ENCODE measurements around the gene ALDOA. TPM values are rescaled to one million over a fixed set of nuclear protein-coding genes. Genes with fewer than 3 reads are reported as not detected.

Gene ALDOA
- total RNA-seq, 1 donor from 2014 or later: 1,849 TPM

DNA sequence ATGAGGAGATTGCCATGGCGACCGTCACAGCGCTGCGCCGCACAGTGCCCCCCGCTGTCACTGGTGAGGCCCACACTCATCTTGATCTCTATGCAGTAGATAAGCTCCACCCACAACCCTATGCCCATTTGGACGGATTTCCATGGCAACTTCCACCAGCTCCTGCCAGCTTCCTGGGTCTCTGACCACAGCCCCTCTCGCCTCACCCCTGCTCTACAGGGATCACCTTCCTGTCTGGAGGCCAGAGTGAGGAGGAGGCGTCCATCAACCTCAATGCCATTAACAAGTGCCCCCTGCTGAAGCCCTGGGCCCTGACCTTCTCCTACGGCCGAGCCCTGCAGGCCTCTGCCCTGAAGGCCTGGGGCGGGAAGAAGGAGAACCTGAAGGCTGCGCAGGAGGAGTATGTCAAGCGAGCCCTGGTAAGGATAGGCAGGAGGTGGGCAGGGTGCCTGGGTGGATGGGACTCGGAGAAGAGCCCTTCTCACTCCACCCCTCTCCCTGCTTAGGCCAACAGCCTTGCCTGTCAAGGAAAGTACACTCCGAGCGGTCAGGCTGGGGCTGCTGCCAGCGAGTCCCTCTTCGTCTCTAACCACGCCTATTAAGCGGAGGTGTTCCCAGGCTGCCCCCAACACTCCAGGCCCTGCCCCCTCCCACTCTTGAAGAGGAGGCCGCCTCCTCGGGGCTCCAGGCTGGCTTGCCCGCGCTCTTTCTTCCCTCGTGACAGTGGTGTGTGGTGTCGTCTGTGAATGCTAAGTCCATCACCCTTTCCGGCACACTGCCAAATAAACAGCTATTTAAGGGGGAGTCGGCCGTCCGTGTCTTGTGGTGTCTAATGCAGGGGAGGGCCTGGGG is 4.3 kb downstream of the ALDOA start:
- no peak for DNase-seq

DNA sequence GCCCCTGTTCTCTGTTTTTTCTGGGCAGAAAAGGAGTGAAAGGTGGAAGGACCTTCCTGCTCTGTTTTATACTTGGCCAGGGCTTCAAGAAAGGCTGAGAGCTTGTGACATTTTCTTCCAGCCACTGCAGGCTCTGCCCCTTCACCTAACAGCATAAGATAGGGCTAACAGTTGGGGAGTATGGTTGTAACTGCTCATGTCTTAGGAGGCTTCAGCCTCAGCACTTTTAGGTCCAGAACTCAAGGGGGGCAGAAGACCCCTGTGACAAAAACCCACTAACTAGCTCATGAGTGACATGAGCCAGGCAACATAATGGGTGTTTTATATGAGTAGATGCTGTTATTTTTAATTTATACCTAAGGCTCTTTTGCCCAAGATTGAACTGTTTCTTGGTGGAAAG is 4.9 kb downstream of the ALDOA start:
- no peak for DNase-seq

DNA sequence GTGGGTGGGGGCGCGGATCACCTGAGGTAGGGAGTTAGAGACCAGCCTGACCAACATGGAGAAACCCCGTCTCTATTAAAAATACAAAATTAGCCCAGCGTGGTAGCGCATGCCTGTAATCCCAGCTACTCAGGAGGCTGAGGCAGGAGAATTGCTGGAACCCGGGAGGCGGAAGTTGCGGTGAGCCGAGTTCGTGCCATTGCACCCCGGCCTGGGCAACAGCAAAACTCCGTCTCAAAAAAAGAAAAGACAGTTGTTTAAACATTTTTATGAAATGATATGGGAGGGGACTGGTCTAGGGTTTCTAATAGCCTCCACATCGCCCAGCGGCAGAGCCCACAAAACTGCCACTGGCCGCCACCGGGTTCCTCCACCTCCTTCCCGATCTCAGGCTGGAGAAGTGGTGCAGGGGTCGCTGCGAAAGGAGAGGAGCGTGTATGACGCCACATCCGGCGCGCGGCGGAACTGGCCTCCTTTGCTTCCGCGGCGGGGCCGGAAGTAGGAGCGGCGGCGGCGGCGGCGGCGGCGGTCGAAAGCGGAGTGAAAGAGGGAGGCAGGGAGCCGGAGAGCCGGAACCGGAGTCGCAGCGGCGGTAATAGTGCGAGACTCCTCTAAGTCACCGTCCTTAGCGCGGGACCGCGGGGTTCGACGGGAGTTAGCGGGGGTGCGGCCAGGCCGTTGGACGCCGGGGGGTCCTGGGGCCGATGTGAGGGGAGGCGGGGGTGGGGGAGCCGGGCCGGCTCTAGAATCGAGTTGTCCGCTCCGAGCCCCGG is 10.1 kb downstream of the ALDOA start, which contains the start of gene PPP4C:
Gene PPP4C, plus strand, starts transcription at position 492 of the 773 bp plus-strand sequence. CDS start 384 bp downstream, outside the sequence.
- DNase-seq: peak; percentile 96

- DNase-seq: no peak
Measured at GRCh38 chr16:30076276-30076791, 10.8 kb downstream of the ALDOA start.

DNA sequence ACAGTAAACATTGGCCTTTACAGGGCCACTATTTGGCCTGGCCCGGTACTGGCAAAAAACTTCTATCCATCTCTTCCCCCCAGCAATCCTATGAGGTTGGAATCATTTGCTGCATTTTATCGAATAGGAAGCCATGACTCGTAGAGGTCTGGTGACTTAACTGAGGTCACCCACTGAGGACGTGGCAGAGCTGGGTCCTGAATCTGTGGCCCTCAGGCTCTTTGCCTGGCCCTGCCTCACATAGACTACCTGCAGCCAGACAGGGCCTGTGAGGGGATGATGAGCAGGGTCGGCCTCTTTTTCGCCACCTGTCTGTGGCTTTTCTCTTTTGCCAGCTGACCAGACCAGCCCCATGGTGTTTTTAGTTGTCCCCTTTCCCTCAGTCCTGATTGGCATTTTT is 12.1 kb downstream of the ALDOA start:
- DNase-seq: no peak

- DNase-seq: no peak
Measured at GRCh38 chr16:30078744-30079143, 13.2 kb downstream of the ALDOA start.

GRCh38 chr16:30079480-30079879 is 13.9 kb downstream of the ALDOA start:
- no peak for DNase-seq

DNA sequence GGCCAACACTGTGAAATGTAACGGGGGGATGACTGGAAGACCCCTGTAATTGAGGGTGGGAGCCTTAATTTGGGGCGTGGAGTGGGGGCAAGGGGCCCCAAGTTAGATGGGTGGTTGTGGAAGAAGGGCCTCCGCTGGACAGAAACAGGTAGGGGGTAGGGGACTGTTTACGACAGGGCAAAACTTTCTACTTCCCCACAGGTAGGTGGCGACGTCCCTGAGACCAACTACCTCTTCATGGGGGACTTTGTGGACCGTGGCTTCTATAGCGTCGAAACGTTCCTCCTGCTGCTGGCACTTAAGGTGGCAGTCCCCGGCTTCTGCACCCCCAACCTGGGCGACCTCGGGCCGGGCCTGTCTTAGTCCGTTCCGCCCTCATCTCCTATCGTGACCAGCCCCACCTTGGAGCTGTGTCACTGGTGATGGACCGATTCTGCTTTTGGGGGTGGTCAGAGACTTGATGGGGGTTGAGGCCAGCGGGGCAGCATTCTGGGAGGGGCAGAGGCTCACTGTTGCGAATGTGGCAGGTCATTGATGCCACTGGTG is 17.1 kb downstream of the ALDOA start:
- DNase-seq: no peak

DNA sequence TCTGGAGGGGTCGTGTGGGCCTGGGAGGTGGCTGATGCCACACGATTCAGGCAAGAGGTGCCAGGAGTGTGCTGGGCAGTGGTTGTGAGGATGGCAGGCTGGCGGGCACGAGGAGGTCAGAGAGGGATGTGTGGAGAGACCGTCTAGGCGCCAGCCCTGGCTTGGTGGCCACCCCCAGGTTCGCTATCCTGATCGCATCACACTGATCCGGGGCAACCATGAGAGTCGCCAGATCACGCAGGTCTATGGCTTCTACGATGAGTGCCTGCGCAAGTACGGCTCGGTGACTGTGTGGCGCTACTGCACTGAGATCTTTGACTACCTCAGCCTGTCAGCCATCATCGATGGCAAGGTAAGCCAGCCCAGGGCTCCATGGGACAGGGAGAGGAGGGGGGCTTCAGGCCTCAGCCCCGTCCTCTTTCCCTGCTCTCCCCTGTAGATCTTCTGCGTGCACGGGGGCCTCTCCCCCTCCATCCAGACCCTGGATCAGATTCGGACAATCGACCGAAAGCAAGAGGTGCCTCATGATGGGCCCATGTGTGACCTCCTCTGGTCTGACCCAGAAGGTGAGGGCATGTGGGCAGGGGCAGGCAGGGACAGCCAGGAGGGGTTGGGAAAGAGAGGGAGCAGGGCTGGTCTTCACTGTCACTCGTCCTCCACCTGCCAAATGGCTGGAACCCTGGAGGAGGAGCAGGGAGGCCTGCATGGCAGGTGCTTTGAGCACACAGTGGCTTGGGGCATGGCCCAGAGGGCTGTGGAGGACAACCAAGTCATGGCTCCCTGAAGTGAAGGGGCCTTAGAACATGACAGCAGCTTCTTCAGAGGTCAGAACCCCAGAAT is 17.9 kb downstream of the ALDOA start:
- no peak for DNase-seq

DNA sequence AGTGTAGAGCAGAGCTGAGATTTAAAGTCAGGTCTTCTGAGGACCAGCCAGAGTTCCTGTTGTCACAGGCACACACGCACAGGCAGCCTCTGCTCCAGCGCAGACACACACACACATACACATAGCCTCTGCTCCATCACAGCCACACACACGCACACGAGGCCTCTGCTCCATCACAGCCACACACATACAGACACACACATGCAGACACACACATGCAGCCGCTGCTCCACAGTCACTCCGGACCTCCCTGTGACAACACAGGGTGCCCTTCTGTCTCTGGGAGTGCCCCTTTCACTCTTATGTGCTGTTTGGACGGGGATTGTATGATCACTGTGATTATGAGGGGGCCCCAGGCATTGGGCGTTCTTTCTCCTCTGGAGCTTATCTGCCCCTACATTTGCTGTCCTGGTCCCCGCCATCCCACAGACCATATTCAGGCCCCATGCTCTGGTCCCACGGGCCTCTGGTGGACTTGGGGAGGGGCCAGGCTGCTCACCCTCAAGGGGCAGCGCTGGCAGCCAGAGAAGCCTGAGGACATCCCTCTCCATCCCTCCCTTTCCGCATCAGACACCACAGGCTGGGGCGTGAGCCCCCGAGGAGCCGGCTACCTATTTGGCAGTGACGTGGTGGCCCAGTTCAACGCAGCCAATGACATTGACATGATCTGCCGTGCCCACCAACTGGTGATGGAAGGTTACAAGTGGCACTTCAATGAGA is 18.7 kb downstream of the ALDOA start:
- DNase-seq: no peak

- DNase-seq: no peak
Measured at GRCh38 chr16:30084816-30085159, 19.2 kb downstream of the ALDOA start.

GRCh38 chr16:30085247-30085646 is 19.7 kb downstream of the ALDOA start:
- no peak for DNase-seq

DNA sequence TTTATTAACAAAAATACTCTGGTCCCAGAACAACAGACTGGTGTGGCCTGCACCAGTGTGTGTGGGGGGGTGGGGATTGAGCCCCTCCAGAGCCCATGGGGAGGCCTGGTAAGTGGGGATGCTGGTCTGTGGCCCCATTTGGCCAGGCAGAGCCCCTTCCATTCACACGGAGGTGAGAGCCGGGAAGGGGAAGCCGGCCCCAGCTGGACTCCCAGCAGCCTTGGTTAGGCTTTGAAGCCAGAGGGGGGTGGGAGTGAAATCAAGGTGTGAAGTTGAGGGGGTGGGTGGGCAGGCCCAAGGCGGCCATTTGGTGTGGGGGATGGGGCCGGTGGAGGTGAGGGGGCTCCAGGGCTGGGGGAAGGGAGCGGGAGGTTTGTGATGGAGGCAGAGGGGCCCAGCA is 20.3 kb downstream of the ALDOA start:
- DNase-seq: no peak

- no peak for DNase-seq
Measured at GRCh38 chr16:30086291-30087140, 21.0 kb downstream of the ALDOA start.

DNA sequence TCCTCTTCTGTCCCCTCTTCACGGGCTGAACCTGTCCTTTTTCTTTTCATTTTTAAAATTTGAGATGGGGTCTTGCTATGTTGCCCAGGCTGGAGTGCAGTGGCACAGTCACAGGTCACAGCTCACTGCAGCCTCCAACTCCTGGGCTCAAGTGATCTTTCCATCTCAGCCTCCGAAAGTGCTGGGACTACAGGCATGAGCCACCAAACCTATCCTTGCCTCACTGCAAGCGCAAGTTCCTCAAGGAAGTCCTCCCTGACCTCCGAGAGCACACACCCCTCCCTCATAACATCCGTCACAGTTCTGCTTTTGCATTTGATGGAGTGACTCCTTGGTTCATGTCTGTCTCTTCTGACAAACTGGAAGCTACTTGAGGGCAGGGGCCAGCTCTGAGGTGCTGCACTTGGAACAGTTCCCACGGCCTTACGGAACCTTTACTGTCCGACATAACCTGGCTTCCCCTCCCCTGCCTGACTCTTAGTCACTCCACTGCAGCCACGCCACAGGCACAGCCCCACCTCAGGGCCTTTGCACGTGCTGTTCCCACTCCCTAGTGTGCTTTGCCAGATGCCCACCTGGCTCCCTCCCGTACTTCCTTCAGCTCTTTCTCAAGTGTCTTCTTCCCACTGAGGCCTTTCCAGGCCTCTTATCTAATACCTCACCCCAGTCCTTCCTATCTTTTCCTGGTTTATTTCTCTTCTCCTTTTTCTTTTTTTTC is 21.8 kb downstream of the ALDOA start:
- DNase-seq: no peak

DNA sequence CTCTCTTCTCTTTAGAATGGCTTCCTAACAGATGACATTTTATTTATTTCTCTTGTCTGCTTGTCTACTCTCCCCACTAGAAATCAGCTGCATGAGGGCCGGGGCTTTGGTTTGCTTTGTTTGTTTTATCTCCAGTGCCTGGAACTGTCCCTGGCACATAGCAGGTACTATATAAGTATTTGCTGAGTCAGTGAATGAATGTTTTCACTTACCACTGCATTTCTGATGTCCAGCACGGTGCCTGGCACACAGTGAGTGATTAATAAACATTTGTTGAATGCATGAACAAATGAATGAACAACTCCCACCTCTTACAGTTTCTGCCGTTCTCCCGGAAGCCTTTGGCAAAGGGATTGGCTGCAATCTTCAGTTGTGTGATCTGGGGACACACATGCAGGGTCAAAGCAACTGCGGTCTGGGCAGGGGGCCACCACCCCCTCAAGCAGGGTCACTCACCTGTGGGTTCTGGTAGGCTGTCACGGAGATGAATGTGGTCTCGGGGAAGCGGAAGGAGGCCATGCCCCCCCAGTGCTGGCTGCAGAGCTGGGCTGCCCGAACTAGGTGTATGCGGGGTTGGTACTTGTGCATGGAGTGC is 22.8 kb downstream of the ALDOA start:
- no peak for DNase-seq

DNA sequence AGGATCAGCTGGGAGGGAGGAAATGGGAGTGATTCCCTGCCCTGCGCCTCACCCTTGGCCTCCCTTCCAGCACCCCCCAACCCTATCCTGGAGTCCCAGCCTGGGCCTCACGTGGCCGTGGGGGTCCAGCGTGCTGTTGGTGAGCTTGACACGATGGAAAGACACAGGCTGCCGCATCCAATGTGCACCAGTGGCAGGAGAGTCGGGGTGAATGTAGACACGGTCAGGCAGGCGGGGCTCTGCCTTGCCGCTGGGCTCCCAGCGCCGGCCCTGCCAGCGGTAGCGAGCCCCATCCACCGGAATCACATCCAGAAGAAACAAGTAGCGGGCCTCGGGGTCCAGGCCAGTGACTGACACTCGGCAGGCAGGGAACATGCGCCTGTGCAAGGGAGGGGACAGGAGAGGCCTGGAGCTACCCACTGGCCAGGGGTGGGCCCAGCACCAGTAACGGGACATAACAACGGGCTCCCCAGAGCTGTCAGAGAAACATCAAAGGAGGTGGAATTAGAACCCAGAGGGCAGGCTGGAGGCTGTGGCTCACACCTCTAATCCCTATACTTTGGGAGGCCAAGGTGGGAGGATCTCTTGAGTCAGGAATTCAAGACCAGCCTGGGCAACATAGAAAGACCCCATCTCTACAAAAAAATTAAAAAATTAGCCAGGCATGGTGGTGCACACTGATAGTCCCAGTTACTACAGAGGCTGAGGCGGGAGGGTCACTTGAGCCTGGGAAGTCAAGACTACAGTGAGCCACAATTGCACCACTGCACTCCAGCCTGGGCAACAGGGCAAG is 23.5 kb downstream of the ALDOA start:
- no peak for DNase-seq

- DNase-seq: no peak
Measured at GRCh38 chr16:30090610-30091331, 25.2 kb downstream of the ALDOA start.

All from tongue (tissue), 2 donors.